NOMO-1 treated with dmso at 0.1 percent for 144 hours (cell line): ENCODE data around the gene NDUFA7.
"Not testable (repeated sequence)": the region's sequence is repeated elsewhere in the genome, so short reads cannot be mapped to it uniquely, and the experiment has no call there.

Experiments used
- DNase-seq: peaks from one replicate; lab custom pipeline; 2025; ENCODE audit not compliant: unreplicated experiment; lab: John Stamatoyannopoulos, UW

Gene NDUFA7

GRCh38 chr19:8342316-8342683, 21.1 kb upstream of the NDUFA7 start:
- no peak for DNase-seq

GRCh38 chr19:8341504-8341903, 20.3 kb upstream of the NDUFA7 start:
- DNase-seq: not testable (repeated sequence)

- DNase-seq: no peak
Observed at GRCh38 chr19:8340341-8341096, 19.3 kb upstream of the NDUFA7 start.

GRCh38 chr19:8338835-8339234, 17.7 kb upstream of the NDUFA7 start:
- no peak for DNase-seq

- no peak for DNase-seq
Observed at GRCh38 chr19:8337728-8338127, 16.6 kb upstream of the NDUFA7 start.

GRCh38 chr19:8336660-8337059, 15.5 kb upstream of the NDUFA7 start:
- DNase-seq: no peak

GRCh38 chr19:8336072-8336569, 14.9 kb upstream of the NDUFA7 start:
- no peak for DNase-seq

- DNase-seq: no peak
Observed at GRCh38 chr19:8335343-8336071, 14.3 kb upstream of the NDUFA7 start.

GRCh38 chr19:8334458-8335342, 13.5 kb upstream of the NDUFA7 start:
- no peak for DNase-seq

- no peak for DNase-seq
Observed at GRCh38 chr19:8333767-8334457, 12.7 kb upstream of the NDUFA7 start.

GRCh38 chr19:8332976-8333766, 12.0 kb upstream of the NDUFA7 start:
- DNase-seq: no peak

- no peak for DNase-seq
Observed at GRCh38 chr19:8331263-8331845, 10.2 kb upstream of the NDUFA7 start.

GRCh38 chr19:8329996-8330395, 8.8 kb upstream of the NDUFA7 start:
- DNase-seq: no peak

GRCh38 chr19:8325454-8325853, 4.3 kb upstream of the NDUFA7 start:
- DNase-seq: no peak

GRCh38 chr19:8324186-8325050, 3.2 kb upstream of the NDUFA7 start:
- DNase-seq: no peak

GRCh38 chr19:8323781-8324185, 2.6 kb upstream of the NDUFA7 start:
- DNase-seq: no peak

- DNase-seq: no peak
Observed at GRCh38 chr19:8322638-8322997, 1.4 kb upstream of the NDUFA7 start.

- DNase-seq: no peak
Observed at GRCh38 chr19:8321986-8322637, 937 bp upstream of the NDUFA7 start.
